ENCODE data around the gene VWA1. TPM values are rescaled to one million over a fixed set of nuclear protein-coding genes. Genes with fewer than 3 reads are reported as not detected.
A peak's percentile ranks its signal among the peaks of the same experiment; 100 is the strongest.
"Not testable (repeated sequence)": the region's sequence is repeated elsewhere in the genome, so short reads cannot be mapped to it uniquely, and the experiment has no call there.

Gene VWA1
- total RNA-seq, 1 experiment from 2014 or later, result 35.5 TPM

DNA sequence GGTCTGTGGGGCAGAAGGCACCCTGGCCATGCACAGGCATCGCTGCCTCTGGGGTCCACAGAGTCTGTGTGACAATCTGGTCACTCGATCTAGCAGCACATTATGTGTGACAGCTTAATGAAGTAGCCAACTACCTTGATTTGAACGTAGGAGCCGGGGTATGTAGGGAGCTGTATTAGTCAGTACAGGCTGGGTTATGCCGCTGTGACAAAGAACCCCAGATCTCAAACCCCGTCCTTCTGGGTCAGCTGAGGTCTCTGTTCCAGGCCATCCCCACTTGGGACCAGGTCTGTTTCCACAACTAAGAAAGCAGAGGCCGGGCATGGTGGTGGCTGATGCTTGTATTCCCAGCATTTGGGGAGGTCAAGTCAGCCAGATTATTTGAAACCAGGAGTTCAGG is 27.8 kb downstream of the VWA1 start (continued):
- TF ChIP-seq, protein P1, sequence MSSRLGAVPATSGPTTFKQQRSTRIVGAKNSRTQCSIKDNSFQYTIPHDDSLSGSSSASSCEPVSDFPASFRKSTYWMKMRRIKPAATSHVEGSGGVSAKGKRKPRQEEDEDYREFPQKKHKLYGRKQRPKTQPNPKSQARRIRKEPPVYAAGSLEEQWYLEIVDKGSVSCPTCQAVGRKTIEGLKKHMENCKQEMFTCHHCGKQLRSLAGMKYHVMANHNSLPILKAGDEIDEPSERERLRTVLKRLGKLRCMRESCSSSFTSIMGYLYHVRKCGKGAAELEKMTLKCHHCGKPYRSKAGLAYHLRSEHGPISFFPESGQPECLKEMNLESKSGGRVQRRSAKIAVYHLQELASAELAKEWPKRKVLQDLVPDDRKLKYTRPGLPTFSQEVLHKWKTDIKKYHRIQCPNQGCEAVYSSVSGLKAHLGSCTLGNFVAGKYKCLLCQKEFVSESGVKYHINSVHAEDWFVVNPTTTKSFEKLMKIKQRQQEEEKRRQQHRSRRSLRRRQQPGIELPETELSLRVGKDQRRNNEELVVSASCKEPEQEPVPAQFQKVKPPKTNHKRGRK (CRISPR knock-in tag; IDR thresholded peaks at IDR 0.05; ENCODE audit: borderline replicate concordance), result no peak
- TF ChIP-seq, protein P2, sequence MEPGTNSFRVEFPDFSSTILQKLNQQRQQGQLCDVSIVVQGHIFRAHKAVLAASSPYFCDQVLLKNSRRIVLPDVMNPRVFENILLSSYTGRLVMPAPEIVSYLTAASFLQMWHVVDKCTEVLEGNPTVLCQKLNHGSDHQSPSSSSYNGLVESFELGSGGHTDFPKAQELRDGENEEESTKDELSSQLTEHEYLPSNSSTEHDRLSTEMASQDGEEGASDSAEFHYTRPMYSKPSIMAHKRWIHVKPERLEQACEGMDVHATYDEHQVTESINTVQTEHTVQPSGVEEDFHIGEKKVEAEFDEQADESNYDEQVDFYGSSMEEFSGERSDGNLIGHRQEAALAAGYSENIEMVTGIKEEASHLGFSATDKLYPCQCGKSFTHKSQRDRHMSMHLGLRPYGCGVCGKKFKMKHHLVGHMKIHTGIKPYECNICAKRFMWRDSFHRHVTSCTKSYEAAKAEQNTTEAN (CRISPR knock-in tag; IDR thresholded peaks at IDR 0.05), result no peak
- TF ChIP-seq FOXK1 (CRISPR knock-in tag; IDR thresholded peaks at IDR 0.05), result no peak

DNA sequence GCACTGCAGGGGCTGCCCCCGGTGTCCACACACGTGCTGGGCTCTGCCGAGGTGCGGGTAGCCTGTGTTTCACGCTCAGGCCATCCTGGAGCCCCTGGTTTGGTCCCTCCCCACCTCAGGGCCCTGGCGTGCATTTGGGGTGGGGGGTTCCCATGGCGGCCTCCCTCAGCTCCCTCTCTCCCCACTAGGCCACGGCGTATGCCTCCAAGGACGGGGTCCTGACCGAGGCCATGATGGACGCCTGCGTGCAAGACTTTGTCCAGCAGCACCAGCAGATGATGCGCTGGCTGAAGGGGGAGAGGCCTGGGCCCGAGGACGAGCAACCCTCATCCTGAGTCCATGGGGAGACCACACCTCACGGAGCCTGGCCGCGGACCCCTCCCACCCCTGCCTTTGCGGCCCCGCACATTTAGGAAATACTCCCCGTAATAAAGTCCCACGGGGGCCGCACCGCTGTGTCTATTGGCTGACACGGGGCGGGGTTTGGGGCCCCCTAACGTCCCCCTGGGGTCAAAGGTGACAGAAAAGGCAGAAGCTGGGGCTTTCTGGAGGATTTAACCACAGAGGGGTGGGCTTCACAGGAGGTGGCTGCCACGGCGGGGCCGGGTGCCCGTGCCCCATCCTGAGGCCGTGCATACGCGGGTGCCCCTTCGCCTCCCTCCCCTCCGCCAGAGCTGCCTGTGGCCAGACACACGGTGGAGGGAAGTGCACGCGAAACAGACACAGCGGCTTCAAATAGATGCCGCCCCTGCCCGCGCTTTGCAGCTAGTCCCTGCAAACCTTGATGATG is 32.9 kb downstream of the VWA1 start:
- H3K27me3 Mint-ChIP-seq (ENCODE audit: low read depth); H3K4me1 Mint-ChIP-seq; POLR2A ChIA-PET; H3K27ac Mint-ChIP-seq; H3K4me3 Mint-ChIP-seq; H3K9me3 Mint-ChIP-seq; ATAC-seq; H3K36me3 Mint-ChIP-seq; DNase-seq (ENCODE audit: low spot score); CTCF ChIA-PET: not testable (repeated sequence)

DNA sequence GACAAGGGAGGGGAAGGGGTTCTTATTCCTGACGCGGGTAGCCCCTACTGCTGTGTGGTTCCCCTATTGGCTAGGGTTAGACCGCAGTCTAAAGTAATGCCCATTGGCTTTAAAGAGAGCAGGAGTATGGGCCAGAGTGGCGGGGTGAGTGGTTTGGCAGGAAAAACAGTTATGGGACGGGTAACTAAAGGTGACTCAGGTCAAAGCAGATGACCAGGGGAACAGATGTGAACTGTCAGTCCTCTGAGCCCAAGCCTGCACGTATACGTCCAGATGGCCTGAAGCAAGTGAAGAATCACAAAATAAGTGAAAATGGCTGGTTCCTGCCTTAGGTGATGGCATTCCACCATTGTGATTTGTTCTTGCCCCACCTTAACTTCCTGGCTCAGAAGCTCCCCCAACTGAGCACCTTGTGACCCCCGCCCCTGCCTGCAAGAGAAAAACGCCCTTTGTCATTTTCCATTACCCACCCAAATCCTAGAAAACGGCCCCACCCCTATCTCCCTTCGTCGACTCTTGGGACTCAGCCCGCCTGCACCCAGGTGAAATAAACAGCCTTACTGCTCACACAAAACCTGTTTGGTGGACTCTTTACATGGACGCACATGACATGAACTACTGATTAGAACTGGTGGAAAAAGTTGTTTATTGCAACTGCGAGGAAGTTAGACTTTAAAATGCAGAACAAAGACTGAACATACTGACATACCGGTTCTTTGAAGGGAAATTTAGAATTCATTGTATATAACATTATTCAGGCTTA is 35.3 kb downstream of the VWA1 start:
- TF ChIP-seq MYBL2 (CRISPR knock-in tag; IDR thresholded peaks at IDR 0.05) (no peak), SMAD3 (CRISPR knock-in tag; IDR thresholded peaks at IDR 0.05; ENCODE audit: borderline replicate concordance) (no peak)
- TF ChIP-seq, protein P3, sequence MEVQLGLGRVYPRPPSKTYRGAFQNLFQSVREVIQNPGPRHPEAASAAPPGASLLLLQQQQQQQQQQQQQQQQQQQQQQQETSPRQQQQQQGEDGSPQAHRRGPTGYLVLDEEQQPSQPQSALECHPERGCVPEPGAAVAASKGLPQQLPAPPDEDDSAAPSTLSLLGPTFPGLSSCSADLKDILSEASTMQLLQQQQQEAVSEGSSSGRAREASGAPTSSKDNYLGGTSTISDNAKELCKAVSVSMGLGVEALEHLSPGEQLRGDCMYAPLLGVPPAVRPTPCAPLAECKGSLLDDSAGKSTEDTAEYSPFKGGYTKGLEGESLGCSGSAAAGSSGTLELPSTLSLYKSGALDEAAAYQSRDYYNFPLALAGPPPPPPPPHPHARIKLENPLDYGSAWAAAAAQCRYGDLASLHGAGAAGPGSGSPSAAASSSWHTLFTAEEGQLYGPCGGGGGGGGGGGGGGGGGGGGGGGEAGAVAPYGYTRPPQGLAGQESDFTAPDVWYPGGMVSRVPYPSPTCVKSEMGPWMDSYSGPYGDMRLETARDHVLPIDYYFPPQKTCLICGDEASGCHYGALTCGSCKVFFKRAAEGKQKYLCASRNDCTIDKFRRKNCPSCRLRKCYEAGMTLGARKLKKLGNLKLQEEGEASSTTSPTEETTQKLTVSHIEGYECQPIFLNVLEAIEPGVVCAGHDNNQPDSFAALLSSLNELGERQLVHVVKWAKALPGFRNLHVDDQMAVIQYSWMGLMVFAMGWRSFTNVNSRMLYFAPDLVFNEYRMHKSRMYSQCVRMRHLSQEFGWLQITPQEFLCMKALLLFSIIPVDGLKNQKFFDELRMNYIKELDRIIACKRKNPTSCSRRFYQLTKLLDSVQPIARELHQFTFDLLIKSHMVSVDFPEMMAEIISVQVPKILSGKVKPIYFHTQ (CRISPR knock-in tag; IDR thresholded peaks at IDR 0.05), result no peak
- ChIA-PET POLR2A (no interaction called here), CTCF (no interaction called here)
- Mint-ChIP-seq H3K36me3 (no peaks in the 10 kb centered on the region), H3K4me3 (peak overlapping the region; percentile 95), H3K9me3 (no peaks in the 10 kb centered on the region), H3K4me1 (peaks cover 9% of the 10 kb centered on the region; the same call in 1 of the 2 replicates), H3K27ac (peak overlapping the region; percentile 99), H3K27me3 (ENCODE audit: low read depth) (no peaks in the 10 kb centered on the region)
- ATAC-seq (peak; percentile 41), DNase-seq (ENCODE audit: low spot score) (no peak)

DNA sequence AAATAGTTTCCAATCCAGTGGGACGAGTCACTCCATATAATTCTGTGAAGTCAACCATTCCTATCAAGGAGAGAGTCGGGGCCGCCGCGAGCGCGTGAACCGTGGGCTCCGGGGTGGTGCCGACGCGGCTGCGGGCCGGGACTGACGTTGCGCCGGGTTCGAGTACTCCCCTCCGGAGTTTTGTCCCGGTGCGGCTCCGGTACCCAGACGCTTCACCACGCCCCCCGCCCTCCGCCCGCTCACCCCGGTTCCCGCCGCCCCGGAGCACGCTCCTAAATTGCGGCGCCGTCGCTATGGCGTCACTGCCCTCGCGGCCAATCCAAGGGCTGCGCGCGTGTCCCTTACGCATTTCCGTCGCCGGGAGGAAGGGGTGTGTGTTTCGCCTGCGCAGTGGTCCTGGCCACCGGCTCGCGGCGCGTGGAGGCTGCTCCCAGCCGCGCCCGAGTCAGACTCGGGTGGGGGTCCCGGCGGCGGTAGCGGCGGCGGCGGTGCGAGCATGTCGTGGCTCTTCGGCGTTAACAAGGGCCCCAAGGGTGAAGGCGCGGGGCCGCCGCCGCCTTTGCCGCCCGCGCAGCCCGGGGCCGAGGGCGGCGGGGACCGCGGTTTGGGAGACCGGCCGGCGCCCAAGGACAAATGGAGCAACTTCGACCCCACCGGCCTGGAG is 36.0 kb downstream of the VWA1 start, which contains the start of gene ATAD3B:
ATAD3B (plus strand) TSS at position 377 of the 664 bp plus-strand sequence; CDS start at position 497, 120 bp downstream.
- H3K4me1 Mint-ChIP-seq, result peaks cover 9% of the 10 kb centered on the region; the same call in 1 of the 2 replicates
- H3K27me3 Mint-ChIP-seq (ENCODE audit: low read depth), result no peaks in the 10 kb centered on the region
- CTCF ChIA-PET, result no interaction called here
- H3K4me3 Mint-ChIP-seq, result peak within 1 kb of the TSS; percentile 95
- peak within 1 kb of the TSS; percentile 99 for H3K27ac Mint-ChIP-seq
- POLR2A ChIA-PET, result no interaction called here
- no peaks in the 10 kb centered on the region for H3K9me3 Mint-ChIP-seq
- no peaks in the 10 kb centered on the region for H3K36me3 Mint-ChIP-seq
- DNase-seq (ENCODE audit: low spot score) (peak; percentile 96), ATAC-seq (peak; percentile 84)
- TF ChIP-seq, protein P4, sequence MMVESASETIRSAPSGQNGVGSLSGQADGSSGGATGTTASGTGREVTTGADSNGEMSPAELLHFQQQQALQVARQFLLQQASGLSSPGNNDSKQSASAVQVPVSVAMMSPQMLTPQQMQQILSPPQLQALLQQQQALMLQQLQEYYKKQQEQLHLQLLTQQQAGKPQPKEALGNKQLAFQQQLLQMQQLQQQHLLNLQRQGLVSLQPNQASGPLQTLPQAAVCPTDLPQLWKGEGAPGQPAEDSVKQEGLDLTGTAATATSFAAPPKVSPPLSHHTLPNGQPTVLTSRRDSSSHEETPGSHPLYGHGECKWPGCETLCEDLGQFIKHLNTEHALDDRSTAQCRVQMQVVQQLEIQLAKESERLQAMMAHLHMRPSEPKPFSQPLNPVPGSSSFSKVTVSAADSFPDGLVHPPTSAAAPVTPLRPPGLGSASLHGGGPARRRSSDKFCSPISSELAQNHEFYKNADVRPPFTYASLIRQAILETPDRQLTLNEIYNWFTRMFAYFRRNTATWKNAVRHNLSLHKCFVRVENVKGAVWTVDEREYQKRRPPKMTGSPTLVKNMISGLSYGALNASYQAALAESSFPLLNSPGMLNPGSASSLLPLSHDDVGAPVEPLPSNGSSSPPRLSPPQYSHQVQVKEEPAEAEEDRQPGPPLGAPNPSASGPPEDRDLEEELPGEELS (CRISPR knock-in tag; IDR thresholded peaks at IDR 0.05), result peak; percentile 76; the same call in 1 of the 2 replicates
- 0 out of 2 replicates have a peak, but pooled peaks have one; percentile 40 for TF ChIP-seq TEAD4 (CRISPR knock-in tag; IDR thresholded peaks at IDR 0.05)
- no peak for TF ChIP-seq ZNF416 (CRISPR knock-in tag; IDR thresholded peaks at IDR 0.05)
- TF ChIP-seq, protein P5, sequence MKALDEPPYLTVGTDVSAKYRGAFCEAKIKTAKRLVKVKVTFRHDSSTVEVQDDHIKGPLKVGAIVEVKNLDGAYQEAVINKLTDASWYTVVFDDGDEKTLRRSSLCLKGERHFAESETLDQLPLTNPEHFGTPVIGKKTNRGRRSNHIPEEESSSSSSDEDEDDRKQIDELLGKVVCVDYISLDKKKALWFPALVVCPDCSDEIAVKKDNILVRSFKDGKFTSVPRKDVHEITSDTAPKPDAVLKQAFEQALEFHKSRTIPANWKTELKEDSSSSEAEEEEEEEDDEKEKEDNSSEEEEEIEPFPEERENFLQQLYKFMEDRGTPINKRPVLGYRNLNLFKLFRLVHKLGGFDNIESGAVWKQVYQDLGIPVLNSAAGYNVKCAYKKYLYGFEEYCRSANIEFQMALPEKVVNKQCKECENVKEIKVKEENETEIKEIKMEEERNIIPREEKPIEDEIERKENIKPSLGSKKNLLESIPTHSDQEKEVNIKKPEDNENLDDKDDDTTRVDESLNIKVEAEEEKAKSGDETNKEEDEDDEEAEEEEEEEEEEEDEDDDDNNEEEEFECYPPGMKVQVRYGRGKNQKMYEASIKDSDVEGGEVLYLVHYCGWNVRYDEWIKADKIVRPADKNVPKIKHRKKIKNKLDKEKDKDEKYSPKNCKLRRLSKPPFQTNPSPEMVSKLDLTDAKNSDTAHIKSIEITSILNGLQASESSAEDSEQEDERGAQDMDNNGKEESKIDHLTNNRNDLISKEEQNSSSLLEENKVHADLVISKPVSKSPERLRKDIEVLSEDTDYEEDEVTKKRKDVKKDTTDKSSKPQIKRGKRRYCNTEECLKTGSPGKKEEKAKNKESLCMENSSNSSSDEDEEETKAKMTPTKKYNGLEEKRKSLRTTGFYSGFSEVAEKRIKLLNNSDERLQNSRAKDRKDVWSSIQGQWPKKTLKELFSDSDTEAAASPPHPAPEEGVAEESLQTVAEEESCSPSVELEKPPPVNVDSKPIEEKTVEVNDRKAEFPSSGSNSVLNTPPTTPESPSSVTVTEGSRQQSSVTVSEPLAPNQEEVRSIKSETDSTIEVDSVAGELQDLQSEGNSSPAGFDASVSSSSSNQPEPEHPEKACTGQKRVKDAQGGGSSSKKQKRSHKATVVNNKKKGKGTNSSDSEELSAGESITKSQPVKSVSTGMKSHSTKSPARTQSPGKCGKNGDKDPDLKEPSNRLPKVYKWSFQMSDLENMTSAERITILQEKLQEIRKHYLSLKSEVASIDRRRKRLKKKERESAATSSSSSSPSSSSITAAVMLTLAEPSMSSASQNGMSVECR (CRISPR knock-in tag; IDR thresholded peaks at IDR 0.05; ENCODE audit: borderline replicate concordance), result peak; percentile 80; the same call in 1 of the 2 replicates
- no peak for TF ChIP-seq MYBL2 (CRISPR knock-in tag; IDR thresholded peaks at IDR 0.05)
- TF ChIP-seq, protein P6, sequence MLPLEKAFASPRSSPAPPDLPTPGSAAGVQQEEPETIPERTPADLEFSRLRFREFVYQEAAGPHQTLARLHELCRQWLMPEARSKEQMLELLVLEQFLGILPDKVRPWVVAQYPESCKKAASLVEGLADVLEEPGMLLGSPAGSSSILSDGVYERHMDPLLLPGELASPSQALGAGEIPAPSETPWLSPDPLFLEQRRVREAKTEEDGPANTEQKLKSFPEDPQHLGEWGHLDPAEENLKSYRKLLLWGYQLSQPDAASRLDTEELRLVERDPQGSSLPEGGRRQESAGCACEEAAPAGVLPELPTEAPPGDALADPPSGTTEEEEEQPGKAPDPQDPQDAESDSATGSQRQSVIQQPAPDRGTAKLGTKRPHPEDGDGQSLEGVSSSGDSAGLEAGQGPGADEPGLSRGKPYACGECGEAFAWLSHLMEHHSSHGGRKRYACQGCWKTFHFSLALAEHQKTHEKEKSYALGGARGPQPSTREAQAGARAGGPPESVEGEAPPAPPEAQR (CRISPR knock-in tag; IDR thresholded peaks at IDR 0.05), result no peak
- no peak for TF ChIP-seq GTF2I (CRISPR knock-in tag; conservative IDR thresholded peaks at IDR 0.05)
